ENCODE results near the gene PRICKLE3.
"Not testable (repeated sequence)": the region's sequence is repeated elsewhere in the genome, so short reads cannot be mapped to it uniquely, and the experiment has no call there.

The PRICKLE3 gene

GRCh38 chrX:49179358-49179757 lies 6.8 kb downstream of the PRICKLE3 start:
- no peak for DNase-seq (ENCODE audit: low read depth in 3 of 3)

- no peak for DNase-seq (ENCODE audit: low read depth in 3 of 3)
Measured at GRCh38 chrX:49178537-49178936, 7.6 kb downstream of the PRICKLE3 start.

- DNase-seq (ENCODE audit: low read depth in 3 of 3) = no peak
Measured at GRCh38 chrX:49177873-49178480, 8.2 kb downstream of the PRICKLE3 start.

GRCh38 chrX:49177338-49177833 lies 8.8 kb downstream of the PRICKLE3 start:
- DNase-seq (ENCODE audit: low read depth in 3 of 3) = no peak

- no peak for DNase-seq (ENCODE audit: low read depth in 3 of 3)
Measured at GRCh38 chrX:49176421-49177326, 9.5 kb downstream of the PRICKLE3 start.

GRCh38 chrX:49175435-49176274 lies 10.5 kb downstream of the PRICKLE3 start:
- DNase-seq (ENCODE audit: low read depth in 3 of 3) = no peak

- DNase-seq (ENCODE audit: low read depth in 3 of 3) = no peak
Measured at GRCh38 chrX:49174723-49175122, 11.4 kb downstream of the PRICKLE3 start.

- not testable (repeated sequence) for DNase-seq (ENCODE audit: low read depth in 3 of 3)
Measured at GRCh38 chrX:49173544-49173943, 12.6 kb downstream of the PRICKLE3 start.

- DNase-seq (ENCODE audit: low read depth in 3 of 3) = peak; percentile 34 to 76 (median 42)
Measured at GRCh38 chrX:49172280-49172780, 13.8 kb downstream of the PRICKLE3 start.

GRCh38 chrX:49171752-49172279 lies 14.4 kb downstream of the PRICKLE3 start, which contains the start of gene PLP2:
Gene PLP2, plus strand, starts transcription at chrX:49171898. Its CDS starts 103 bp downstream, at chrX:49172001.
- peak; percentile 52 to 75 (median 56) for DNase-seq (ENCODE audit: low read depth in 3 of 3)

GRCh38 chrX:49167740-49168108 lies 18.4 kb downstream of the PRICKLE3 start:
- no peak for DNase-seq (ENCODE audit: low read depth in 3 of 3)

- peak in 2 of 3 experiments; percentile 28 to 69 for DNase-seq (ENCODE audit: low read depth in 3 of 3)
Measured at GRCh38 chrX:49166914-49167739, 19.0 kb downstream of the PRICKLE3 start.

GRCh38 chrX:49165901-49166881 lies 20.0 kb downstream of the PRICKLE3 start:
- DNase-seq (ENCODE audit: low read depth in 3 of 3) = peak; percentile 22 to 63 (median 51)

GRCh38 chrX:49164589-49165360 lies 21.4 kb downstream of the PRICKLE3 start:
- DNase-seq (ENCODE audit: low read depth in 3 of 3) = no peak

GRCh38 chrX:49163555-49164419 lies 22.4 kb downstream of the PRICKLE3 start:
- peak; percentile 46 to 73 (median 57) for DNase-seq (ENCODE audit: low read depth in 3 of 3)

- no peak for DNase-seq (ENCODE audit: low read depth in 3 of 3)
Measured at GRCh38 chrX:49162620-49163019, 23.6 kb downstream of the PRICKLE3 start, which contains the start of gene MAGIX. Gene MAGIX, plus strand, starts transcription at chrX:49162758. Its CDS starts 132 bp downstream, at chrX:49162890.

- no peak for DNase-seq (ENCODE audit: low read depth in 3 of 3)
Measured at GRCh38 chrX:49161632-49162031, 24.5 kb downstream of the PRICKLE3 start.
